ENCODE results near the gene DYNLRB2. TPM values are rescaled to one million over a fixed set of nuclear protein-coding genes. Genes with fewer than 3 reads are reported as not detected.

The DYNLRB2 gene
- polyA plus RNA-seq, 1 experiment = 0.50 TPM

GRCh38 chr16:80518436-80518835, 22.4 kb upstream of the DYNLRB2 start:
- H3K36me3 ChIP-seq (ENCODE audit: control insufficient read depth, insufficient read depth, low read length) = no peaks in the 10 kb centered on the region
- H3K4me3 ChIP-seq (ENCODE audit: low read depth, low read length) = no peak overlapping the region
- ChIA-PET CTCF (interaction anchor here (1.6 kb wide), 1 partner anchor 8 kb away, joined by 7 read pairs; no protein-coding TSS in a partner anchor), POLR2A (no interaction called here)
- TF ChIP-seq CTCF (IDR thresholded peaks at IDR 0.05; ENCODE audit: insufficient read depth, low read depth, low read length) = no peak
- DNase-seq (ENCODE audit: low read depth) = no peak
- H3K27me3 ChIP-seq (ENCODE audit: control insufficient read depth, insufficient read depth, low read length) = no peaks in the 10 kb centered on the region

DNA sequence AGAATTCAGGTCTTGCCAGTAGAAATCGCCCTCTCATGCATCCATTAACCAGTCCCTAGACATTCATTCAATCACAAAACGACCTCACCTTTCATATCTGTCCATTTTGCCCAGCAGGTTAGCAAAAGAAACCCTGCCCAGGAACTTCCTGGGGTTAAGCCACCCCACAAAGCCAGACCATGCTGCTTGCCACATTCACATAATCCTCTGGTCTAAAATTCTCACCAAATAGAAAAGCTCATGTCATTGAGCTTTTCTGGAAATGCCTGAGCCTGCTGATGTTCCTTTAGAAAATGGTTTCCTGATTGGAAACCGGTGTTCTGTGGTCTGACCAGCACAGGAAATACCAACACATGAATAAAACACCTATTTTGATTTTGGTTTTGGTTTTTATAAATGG, 21.6 kb upstream of the DYNLRB2 start:
- CTCF ChIA-PET = no interaction called here
- DNase-seq (ENCODE audit: low read depth) = no peak
- H3K27me3 ChIP-seq (ENCODE audit: control insufficient read depth, insufficient read depth, low read length) = no peaks in the 10 kb centered on the region
- POLR2A ChIA-PET = no interaction called here
- H3K4me3 ChIP-seq (ENCODE audit: low read depth, low read length) = no peak overlapping the region
- no peaks in the 10 kb centered on the region for H3K36me3 ChIP-seq (ENCODE audit: control insufficient read depth, insufficient read depth, low read length)
- no peak for TF ChIP-seq CTCF (IDR thresholded peaks at IDR 0.05; ENCODE audit: insufficient read depth, low read depth, low read length)

DNA sequence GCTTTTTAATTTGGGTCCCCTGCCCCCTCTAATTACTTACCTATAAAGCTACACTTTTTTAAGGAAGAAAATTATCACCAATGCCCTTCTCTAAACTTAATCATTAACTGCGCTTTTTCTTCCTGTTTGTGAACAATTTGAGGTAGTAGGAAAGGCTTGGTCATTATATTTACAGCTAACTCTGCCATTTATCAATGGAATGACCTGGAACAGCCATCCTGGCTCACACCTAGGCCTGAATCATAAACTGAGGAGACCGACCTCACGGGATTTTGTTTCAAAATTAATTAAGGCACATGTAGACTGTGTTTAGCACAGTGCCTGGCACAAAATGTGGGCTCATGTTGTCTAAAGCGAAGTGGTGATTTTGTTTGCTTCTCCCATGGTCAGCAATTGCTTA, 15.4 kb upstream of the DYNLRB2 start:
- Histone ChIP-seq H3K36me3 (ENCODE audit: control insufficient read depth, insufficient read depth, low read length) (no peaks in the 10 kb centered on the region), H3K27me3 (ENCODE audit: control insufficient read depth, insufficient read depth, low read length) (no peaks in the 10 kb centered on the region), H3K4me3 (ENCODE audit: low read depth, low read length) (no peak overlapping the region)
- no peak for TF ChIP-seq CTCF (IDR thresholded peaks at IDR 0.05; ENCODE audit: insufficient read depth, low read depth, low read length)
- ChIA-PET POLR2A (no interaction called here), CTCF (interaction anchor here (0.5 to 3.2 kb wide), 6 partner anchors 11 to 662 kb away, joined by 3 to 14 read pairs (median 6); no protein-coding TSS in a partner anchor)
- DNase-seq (ENCODE audit: low read depth) = no peak

- CTCF ChIA-PET = interaction anchor here (0.6 to 3.2 kb wide), 26 partner anchors 9 to 1821 kb away, joined by 3 to 14 read pairs (median 4); partner anchors contain the start of gene DYNLRB2
- Histone ChIP-seq H3K36me3 (ENCODE audit: control insufficient read depth, insufficient read depth, low read length) (no peaks in the 10 kb centered on the region), H3K27me3 (ENCODE audit: control insufficient read depth, insufficient read depth, low read length) (no peaks in the 10 kb centered on the region), H3K4me3 (ENCODE audit: low read depth, low read length) (no peak overlapping the region)
- POLR2A ChIA-PET = no interaction called here
- peak; percentile 7 for DNase-seq (ENCODE audit: low read depth)
- TF ChIP-seq CTCF (IDR thresholded peaks at IDR 0.05; ENCODE audit: insufficient read depth, low read depth, low read length) = peak; percentile 89
Measured at GRCh38 chr16:80526418-80527061, 14.3 kb upstream of the DYNLRB2 start.

- peak; percentile 51 for TF ChIP-seq CTCF (IDR thresholded peaks at IDR 0.05; ENCODE audit: insufficient read depth, low read depth, low read length)
- ChIA-PET POLR2A (no interaction called here), CTCF (interaction anchor here (0.6 to 3.2 kb wide), 22 partner anchors 11 to 1733 kb away, joined by 3 to 14 read pairs (median 4); no protein-coding TSS in a partner anchor)
- no peaks in the 10 kb centered on the region for H3K27me3 ChIP-seq (ENCODE audit: control insufficient read depth, insufficient read depth, low read length)
- H3K4me3 ChIP-seq (ENCODE audit: low read depth, low read length) = no peak overlapping the region
- no peak for DNase-seq (ENCODE audit: low read depth)
- no peaks in the 10 kb centered on the region for H3K36me3 ChIP-seq (ENCODE audit: control insufficient read depth, insufficient read depth, low read length)
Measured at GRCh38 chr16:80527297-80527696, 13.5 kb upstream of the DYNLRB2 start.
